OCI-LY3 (cell line): ENCODE results near the gene CCDC174.

Source experiments
- EZH2phosphoT487 ChIP-seq: fragments of 200-600 bp; shearing (Covaris generic); IDR thresholded peaks from 2 replicates; pipeline ENCODE4 v1.6.1; 2018; ENCODE audit warnings: antibody characterized with exemption, mixed run types, low read depth
- TF ChIP-seq, protein P1 (sequence below): fragments of 200-600, 300-600 bp; sonication (generic); IDR thresholded peaks from 2 replicates; pipeline ENCODE4 v1.5.1; 2014; ENCODE audit warnings: antibody characterized with exemption, low read length, low read depth

DNA sequence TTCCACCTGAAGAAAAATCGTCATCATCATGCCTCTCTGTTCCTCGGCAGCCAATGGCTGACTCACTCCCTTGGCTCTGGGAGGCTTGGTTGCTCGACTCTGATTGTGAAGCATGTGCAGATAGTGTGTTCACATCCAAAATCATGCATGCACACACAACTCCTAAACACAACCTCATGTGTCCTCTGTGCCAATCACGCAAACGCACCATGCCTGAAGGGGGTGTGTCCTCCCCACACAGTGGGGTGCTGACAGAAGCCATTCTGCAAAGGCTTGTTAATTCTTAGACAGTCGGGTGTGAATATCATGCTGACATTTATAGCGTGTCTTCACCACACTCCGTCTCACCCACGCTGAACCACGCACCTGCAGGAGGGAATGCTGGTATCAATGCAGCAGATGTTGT is 11.4 kb upstream of the CCDC174 start:
- TF ChIP-seq, protein P1, sequence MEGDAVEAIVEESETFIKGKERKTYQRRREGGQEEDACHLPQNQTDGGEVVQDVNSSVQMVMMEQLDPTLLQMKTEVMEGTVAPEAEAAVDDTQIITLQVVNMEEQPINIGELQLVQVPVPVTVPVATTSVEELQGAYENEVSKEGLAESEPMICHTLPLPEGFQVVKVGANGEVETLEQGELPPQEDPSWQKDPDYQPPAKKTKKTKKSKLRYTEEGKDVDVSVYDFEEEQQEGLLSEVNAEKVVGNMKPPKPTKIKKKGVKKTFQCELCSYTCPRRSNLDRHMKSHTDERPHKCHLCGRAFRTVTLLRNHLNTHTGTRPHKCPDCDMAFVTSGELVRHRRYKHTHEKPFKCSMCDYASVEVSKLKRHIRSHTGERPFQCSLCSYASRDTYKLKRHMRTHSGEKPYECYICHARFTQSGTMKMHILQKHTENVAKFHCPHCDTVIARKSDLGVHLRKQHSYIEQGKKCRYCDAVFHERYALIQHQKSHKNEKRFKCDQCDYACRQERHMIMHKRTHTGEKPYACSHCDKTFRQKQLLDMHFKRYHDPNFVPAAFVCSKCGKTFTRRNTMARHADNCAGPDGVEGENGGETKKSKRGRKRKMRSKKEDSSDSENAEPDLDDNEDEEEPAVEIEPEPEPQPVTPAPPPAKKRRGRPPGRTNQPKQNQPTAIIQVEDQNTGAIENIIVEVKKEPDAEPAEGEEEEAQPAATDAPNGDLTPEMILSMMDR, result no peak
- no peak for TF ChIP-seq EZH2phosphoT487
